K562 (cell line): ENCODE measurements around the gene CST8. TPM values are rescaled to one million over a fixed set of nuclear protein-coding genes. Genes with fewer than 3 reads are reported as not detected.

ENCODE experiments used
- ATAC-seq: fragments of 200-7000 bp; cut with Tn5 transposase; 3 replicates; pipeline ENCODE4 v1.9.1; 2020; ENCODE audit warnings: moderate library complexity
- BruUV-seq: library from RNA; stranded (reverse); fragments of 400-500 nt; replicated peaks from 2 replicates; lab custom pipeline; 2021; lab: Mats Ljungman, UMichigan
- CTCF ChIA-PET: fragments of 300-600 bp; formaldehyde crosslinking; extraction: SDS; loops from one replicate; lab custom pipeline; 2021; ENCODE audit warnings: low intra/inter-chr PET ratio; lab: Yijun Ruan, JAX
- POLR2A ChIA-PET: fragments of 300-600, 350-650 bp; sonication (Branson Sonifier 250); formaldehyde crosslinking; extraction: SDS; loops from one replicate; lab custom pipeline; 2021; ENCODE audit warnings: antibody characterized with exemption, inconsistent platforms; lab: Yijun Ruan, JAX
- DNase-seq, 4 experiments: peaks; one replicate each; pipeline versions ENCODE4 v3.0.0 to v3.0.0-alpha.2; 2011 to 2018; ENCODE audit warnings: low spot score in 3 of 4, mixed read lengths in 3 of 4; ENCODE audit errors: extremely low read depth in 1 of 4
- FAIRE-seq: peaks from 2 replicates; lab custom pipeline; 2011; peaks lifted over from hg19 to GRCh38; lab: Jason Lieb, UNC
- H2AFZ ChIP-seq: 2 replicates; pipeline ENCODE4 v1.6.0; 2011; ENCODE audit warnings: low read depth, low read length, control low read depth, inconsistent platforms
- H3K27ac ChIP-seq: fragments of 200-600 bp; 3 replicates; pipeline ENCODE4 v1.8.0; 2011; ENCODE audit warnings: low read depth, mild to moderate bottlenecking, control low read depth, inconsistent platforms, low read length, moderate library complexity, mixed read lengths; ENCODE audit errors: extremely low read depth
- H3K27me3 ChIP-seq, 2 experiments: fragments of 300-600 bp in 1 of 2; 2 replicates in 1 of 2; 3 replicates in 1 of 2; pipeline versions ENCODE4 v1.6.0 to v1.8.0; 2011; ENCODE audit warnings: inconsistent platforms in 2 of 2, low read length in 2 of 2, mild to moderate bottlenecking in 1 of 2, mixed read lengths in 1 of 2, moderate library complexity in 1 of 2; ENCODE audit not compliant: control insufficient read depth in 2 of 2, insufficient read depth in 2 of 2
- H3K36me3 ChIP-seq: fragments of 300-600 bp; 3 replicates; pipeline ENCODE4 v1.8.0; 2011; ENCODE audit warnings: mild to moderate bottlenecking, low read length, inconsistent platforms; ENCODE audit not compliant: control insufficient read depth, insufficient read depth
- H3K4me1 ChIP-seq, 2 experiments: fragments of 200-600 bp in 1 of 2; replicated peaks in 1 of 2; 2 replicates in 1 of 2; 3 replicates in 1 of 2; pipeline versions ENCODE4 v1.5.1 to v1.8.0; 2011; ENCODE audit warnings: inconsistent platforms in 2 of 2, low read length in 2 of 2, mild to moderate bottlenecking in 1 of 2, mixed read lengths in 1 of 2, moderate library complexity in 1 of 2; ENCODE audit not compliant: control insufficient read depth in 2 of 2, insufficient read depth in 2 of 2
- H3K4me2 ChIP-seq: 2 replicates; pipeline ENCODE4 v1.6.1; 2011; ENCODE audit warnings: low read length, control low read depth, inconsistent platforms, mixed read lengths; ENCODE audit not compliant: insufficient read depth
- H3K4me3 ChIP-seq: fragments of 200-600 bp; sonication (generic), shearing (Covaris generic); 2 replicates; pipeline ENCODE4 v1.5.1; 2016; ENCODE audit warnings: control low read depth, inconsistent platforms
- H3K79me2 ChIP-seq: fragments of 200-600 bp; 3 replicates; pipeline ENCODE4 v1.8.0; 2011; ENCODE audit warnings: low read length, inconsistent platforms; ENCODE audit not compliant: control insufficient read depth, insufficient read depth
- H3K9ac ChIP-seq, 2 experiments: 2 replicates each; pipeline versions ENCODE4 v1.6.0 to v1.6.1; 2011; ENCODE audit warnings: low read depth in 2 of 2, low read length in 2 of 2, control low read depth in 1 of 2, inconsistent platforms in 1 of 2, mild to moderate bottlenecking in 1 of 2, mixed read lengths in 1 of 2; ENCODE audit not compliant: insufficient read depth in 1 of 2
- H3K9me1 ChIP-seq: one replicate; pipeline ENCODE4 v1.6.0; 2011; ENCODE audit warnings: inconsistent platforms, mild to moderate bottlenecking, low read length, moderate library complexity; ENCODE audit not compliant: control insufficient read depth, insufficient read depth
- H3K9me3 ChIP-seq: replicated peaks from 2 replicates; pipeline ENCODE4 v1.5.1; 2011; ENCODE audit warnings: low read depth, low read length, inconsistent platforms; ENCODE audit not compliant: control insufficient read depth, insufficient read depth
- H4K20me1 ChIP-seq: replicated peaks from 2 replicates; pipeline ENCODE4 v1.6.1; 2011; ENCODE audit warnings: low read length, inconsistent platforms, mixed read lengths; ENCODE audit not compliant: control insufficient read depth, insufficient read depth
- ADNP ChIP-seq: fragments of 200-800 bp; sonication (Bioruptor generic); IDR thresholded peaks from 2 replicates; pipeline ENCODE4 v1.6.1; 2016; ENCODE audit warnings: missing genetic modification characterization, missing compliant biosample characterization
- BMI1 ChIP-seq: fragments of 150-350 bp; IDR thresholded peaks from 2 replicates; pipeline ENCODE4 v1.6.1; 2014; ENCODE audit warnings: low read length
- CEBPB ChIP-seq: fragments of 450-650 bp; IDR thresholded peaks from 2 replicates; pipeline ENCODE4 v1.6.1; 2016; ENCODE audit warnings: missing genetic modification characterization, missing compliant biosample characterization
- HIVEP1 ChIP-seq: fragments of 250-450 bp; sonication (Bioruptor Pico); IDR thresholded peaks from 2 replicates; pipeline ENCODE4 v1.4.0; 2020; ENCODE audit warnings: mild to moderate bottlenecking
- JUN ChIP-seq, 2 experiments: sonication (generic) in 1 of 2; formaldehyde crosslinking in 1 of 2; IDR thresholded peaks; 2 replicates each; pipeline versions ENCODE4 v1.6.1 to v1.8.0; 2012 to 2022; ENCODE audit warnings: borderline replicate concordance in 2 of 2, mild to moderate bottlenecking in 2 of 2, improper control_type of control experiment in 1 of 2, low read depth in 1 of 2, low read length in 1 of 2, missing genetic modification reagents in 1 of 2
- KLF13 ChIP-seq: fragments of 450-650 bp; IDR thresholded peaks from 2 replicates; pipeline ENCODE4 v1.6.1; 2016; ENCODE audit warnings: missing genetic modification characterization, low read depth, mild to moderate bottlenecking, missing compliant biosample characterization, moderate library complexity, borderline replicate concordance
- MECOM ChIP-seq: fragments of 250-450 bp; sonication (Bioruptor Pico); IDR thresholded peaks from 2 replicates; pipeline ENCODE4 v1.8.0; 2022; ENCODE audit warnings: inconsistent platforms
- MED1 ChIP-seq: sonication (generic); formaldehyde crosslinking; IDR thresholded peaks from 2 replicates; pipeline ENCODE4 v1.8.1; 2023; ENCODE audit warnings: missing genetic modification reagents, borderline replicate concordance
- MYNN ChIP-seq, 2 experiments: sonication (generic); formaldehyde crosslinking in 1 of 2; IDR thresholded peaks; 2 replicates each; pipeline versions ENCODE4 v1.5.0 to v1.6.1; 2016 to 2020; ENCODE audit warnings: antibody characterized with exemption in 1 of 2, missing genetic modification reagents in 1 of 2
- RBM14 ChIP-seq: fragments of 200-400 bp; formaldehyde crosslinking; IDR thresholded peaks from 2 replicates; pipeline ENCODE4 v1.6.1; 2018; ENCODE audit warnings: low read depth, mild to moderate bottlenecking, low read length, moderate library complexity, borderline replicate concordance; ENCODE audit not compliant: insufficient read depth
- SMAD4 ChIP-seq: fragments of 250-450 bp; sonication (Bioruptor Pico); conservative IDR thresholded peaks from 2 replicates; pipeline ENCODE4 v1.8.0; 2021; ENCODE audit warnings: inconsistent platforms, mild to moderate bottlenecking, moderate library complexity
- ZFPM2 ChIP-seq: fragments of 250-450 bp; sonication (Bioruptor Pico); IDR thresholded peaks from 2 replicates; pipeline ENCODE4 v1.5.1; 2022; ENCODE audit warnings: mild to moderate bottlenecking
- ZNF76 ChIP-seq: fragments of 250-450 bp; sonication (Bioruptor Pico); IDR thresholded peaks from 2 replicates; pipeline ENCODE4 v1.4.0; 2020; ENCODE audit warnings: mild to moderate bottlenecking, moderate library complexity, borderline replicate concordance
- WGBS: fragments of 100-300 bp; shearing (Covaris generic); methylation state at CpG from one replicate; pipeline ENCODE4 v1.1.6; 2016; ENCODE audit warnings: low coverage, mixed read lengths; ENCODE audit not compliant: insufficient coverage; ENCODE audit errors: missing lambda C conversion rate; 5-methylcytosine and 5-hydroxymethylcytosine counted together
- in situ Hi-C: fragments of 300-500 bp; cut with MboI; formaldehyde crosslinking; loops from 4 replicates; pipeline ENCODE4 v1.15.0; 2018; ENCODE audit warnings: inconsistent platforms, mixed read lengths
- intact Hi-C: fragments of 100-400 bp; cut with micrococcal nuclease; formaldehyde crosslinking; loops from 2 replicates; pipeline ENCODE4 v1.14.2; 2022
- polyA plus RNA-seq, 8 experiments: library from polyadenylated mRNA; depleted of rRNA in 4 of 8; stranded (reverse) in 5 of 8; unstranded in 3 of 8; fragments of >200 nt; fragmentation: Nextera tagmentation in 2 of 8; fragmentation: Illumina TruSeq in 1 of 8; extraction: Ambion mirVana in 2 of 8; extraction: Trizol in 1 of 8; gene quantifications; 2 replicates each; pipeline versions ENCODE4 v1.2.1 to v1.2.3, GENCODE V29; 2011 to 2014; ENCODE audit warnings: inconsistent platforms in 1 of 8, missing spikeins in 1 of 8
- total RNA-seq, 7 experiments: library from RNA; depleted of rRNA in 6 of 7; stranded (reverse); fragments of >200 nt in 6 of 7; fragmentation: Illumina TruSeq in 2 of 7; extraction: Trizol in 2 of 7; gene quantifications; 2 replicates each; pipeline versions ENCODE4 v1.2.1 to v1.2.3, GENCODE V29; 2011 to 2021; ENCODE audit warnings: low replicate concordance in 1 of 7
- TF ChIP-seq, protein P1 (sequence below), 2 experiments: fragments of 250-450 bp in 1 of 2; fragments of 450-650 bp in 1 of 2; sonication (Bioruptor Pico) in 1 of 2; IDR thresholded peaks; 2 replicates each; pipeline versions ENCODE4 v1.6.1 to v1.8.0; 2016 to 2021; ENCODE audit warnings: mild to moderate bottlenecking in 2 of 2, moderate library complexity in 2 of 2, missing compliant biosample characterization in 1 of 2, missing genetic modification characterization in 1 of 2
- TF ChIP-seq, protein P2 (sequence below): fragments of 200-400 bp; formaldehyde crosslinking; IDR thresholded peaks from 2 replicates; pipeline ENCODE4 v1.6.1; 2017; ENCODE audit warnings: mild to moderate bottlenecking, low read depth, low read length, moderate library complexity
- TF ChIP-seq, protein P3 (sequence below): fragments of 250-450 bp; sonication (Bioruptor Pico); IDR thresholded peaks from 2 replicates; pipeline ENCODE4 v1.9.0; 2021; ENCODE audit warnings: mild to moderate bottlenecking

CST8 gene
- total and polyA plus RNA-seq, 9 of the 15 experiments (the other 6 are each of a cell fraction or from before 2014, with no cell fraction given), result not detected

DNA sequence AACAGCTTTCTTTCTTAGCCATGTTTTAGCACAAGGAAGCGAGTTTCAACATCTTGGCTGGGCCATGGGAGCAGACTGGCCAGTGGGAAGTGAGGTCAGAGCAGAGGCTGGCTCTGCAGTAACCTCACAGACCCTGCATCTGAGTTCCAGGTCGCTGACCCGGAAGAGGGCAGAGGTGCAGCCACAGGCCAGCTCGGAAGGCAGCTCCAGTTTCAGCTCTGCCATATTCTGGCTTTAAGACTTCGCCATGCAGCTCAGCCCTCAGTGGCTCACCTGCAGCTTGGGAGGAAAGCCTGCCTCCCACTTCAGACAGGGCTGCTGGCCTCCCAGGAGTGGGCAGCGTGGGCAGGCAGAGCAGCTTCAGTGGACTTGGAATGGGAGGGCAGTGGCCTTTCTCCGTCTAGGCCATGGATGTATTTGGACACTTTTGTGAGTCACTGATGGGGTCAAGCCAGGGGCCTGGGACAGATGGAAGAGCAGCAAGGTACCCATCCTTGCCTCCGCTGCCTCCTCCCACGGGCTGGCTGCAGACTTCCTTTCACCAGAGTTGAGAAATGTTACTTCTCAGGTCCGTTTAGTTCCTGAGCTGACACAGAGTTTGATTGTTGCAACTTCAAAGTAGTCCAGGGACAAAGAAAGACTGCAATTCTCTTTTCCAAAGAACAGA lies 18.5 kb downstream of the CST8 start:
- Histone ChIP-seq H4K20me1 (no peaks in the 10 kb centered on the region), H3K9me3 (no peaks in the 10 kb centered on the region), H3K79me2 (no peaks in the 10 kb centered on the region), H3K4me3 (no peak overlapping the region), H3K36me3 (no peaks in the 10 kb centered on the region), H3K27ac (no peak overlapping the region), H3K9me1 (no peaks in the 10 kb centered on the region)
- CTCF ChIA-PET, result no interaction called here
- 0% methylated on average over 7 of the region's 10 CpGs for WGBS
- FAIRE-seq, result no peak
- POLR2A ChIA-PET, result no interaction called here
- in situ Hi-C loops, result no loop called here
- no peak for DNase-seq
- TF ChIP-seq MYNN (IDR thresholded peaks at IDR 0.05), result no peak
- TF ChIP-seq MYNN (CRISPR knock-in tag; IDR thresholded peaks at IDR 0.05), result no peak
- TF ChIP-seq MECOM (CRISPR knock-in tag), result no peak
- TF ChIP-seq, protein P1, sequence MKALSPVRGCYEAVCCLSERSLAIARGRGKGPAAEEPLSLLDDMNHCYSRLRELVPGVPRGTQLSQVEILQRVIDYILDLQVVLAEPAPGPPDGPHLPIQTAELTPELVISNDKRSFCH (CRISPR knock-in tag; IDR thresholded peaks at IDR 0.05), result no peak
- TF ChIP-seq, protein P1 (tag; IDR thresholded peaks at IDR 0.05), result no peak
- no peak for TF ChIP-seq HIVEP1 (CRISPR knock-in tag)
- TF ChIP-seq ZNF76 (CRISPR knock-in tag), result no peak
- TF ChIP-seq ADNP (tag), result no peak
- TF ChIP-seq JUN (IDR thresholded peaks at IDR 0.05; ENCODE audit: borderline replicate concordance, low read depth, low read length), result no peak
- no peak for TF ChIP-seq JUN (CRISPR knock-in tag; IDR thresholded peaks at IDR 0.05; ENCODE audit: borderline replicate concordance)
- no peak for TF ChIP-seq ZFPM2
- TF ChIP-seq MED1 (CRISPR knock-in tag), result no peak
- no peak for TF ChIP-seq BMI1
- TF ChIP-seq, protein P2, sequence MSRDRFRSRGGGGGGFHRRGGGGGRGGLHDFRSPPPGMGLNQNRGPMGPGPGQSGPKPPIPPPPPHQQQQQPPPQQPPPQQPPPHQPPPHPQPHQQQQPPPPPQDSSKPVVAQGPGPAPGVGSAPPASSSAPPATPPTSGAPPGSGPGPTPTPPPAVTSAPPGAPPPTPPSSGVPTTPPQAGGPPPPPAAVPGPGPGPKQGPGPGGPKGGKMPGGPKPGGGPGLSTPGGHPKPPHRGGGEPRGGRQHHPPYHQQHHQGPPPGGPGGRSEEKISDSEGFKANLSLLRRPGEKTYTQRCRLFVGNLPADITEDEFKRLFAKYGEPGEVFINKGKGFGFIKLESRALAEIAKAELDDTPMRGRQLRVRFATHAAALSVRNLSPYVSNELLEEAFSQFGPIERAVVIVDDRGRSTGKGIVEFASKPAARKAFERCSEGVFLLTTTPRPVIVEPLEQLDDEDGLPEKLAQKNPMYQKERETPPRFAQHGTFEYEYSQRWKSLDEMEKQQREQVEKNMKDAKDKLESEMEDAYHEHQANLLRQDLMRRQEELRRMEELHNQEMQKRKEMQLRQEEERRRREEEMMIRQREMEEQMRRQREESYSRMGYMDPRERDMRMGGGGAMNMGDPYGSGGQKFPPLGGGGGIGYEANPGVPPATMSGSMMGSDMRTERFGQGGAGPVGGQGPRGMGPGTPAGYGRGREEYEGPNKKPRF, result no peak
- TF ChIP-seq CEBPB (tag), result no peak
- TF ChIP-seq, protein P3, sequence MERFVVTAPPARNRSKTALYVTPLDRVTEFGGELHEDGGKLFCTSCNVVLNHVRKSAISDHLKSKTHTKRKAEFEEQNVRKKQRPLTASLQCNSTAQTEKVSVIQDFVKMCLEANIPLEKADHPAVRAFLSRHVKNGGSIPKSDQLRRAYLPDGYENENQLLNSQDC (CRISPR knock-in tag), result no peak
- no peak for TF ChIP-seq SMAD4
- TF ChIP-seq KLF13 (tag), result no peak
- no peak for TF ChIP-seq RBM14
- TF ChIP-seq, all 486 proteins: peak for 0
- no peak for ATAC-seq
- peaks cover 0 to 18% of the 10 kb centered on the region in 2 experiments; a peak in 2 of 5 replicates for H3K27me3 ChIP-seq
- H3K4me1 ChIP-seq, result no peaks in the 10 kb centered on the region
- BruUV-seq, result no TSS peak
- intact Hi-C loops, result no loop called here
- H2AFZ ChIP-seq, result no peak overlapping the region
- H3K4me2 ChIP-seq, result no peak overlapping the region
- no peak overlapping the region for H3K9ac ChIP-seq
